Ascending aorta (tissue), 2 donors: ENCODE data around the gene DEGS2. TPM values are rescaled to one million over a fixed set of nuclear protein-coding genes. Genes with fewer than 3 reads are reported as not detected.

Experiments used
- DNase-seq, 2 donors: peaks; one replicate each; pipeline ENCODE4 v3.0.0-alpha.2; 2019; ENCODE audit warnings: low spot score in 2 of 2
- H3K27ac ChIP-seq, 2 donors: fragments of 200-600 bp; sonication (generic); one replicate each; pipeline ENCODE4 v1.5.1; 2016 to 2017; ENCODE audit warnings: mild to moderate bottlenecking in 1 of 2
- H3K27me3 ChIP-seq: fragments of 200-600 bp; sonication (generic); one replicate; pipeline ENCODE4 v1.5.1; 2017
- H3K36me3 ChIP-seq, 2 donors: fragments of 200-600 bp; sonication (generic); one replicate each; pipeline ENCODE4 v1.5.1; 2016
- H3K4me1 ChIP-seq, 2 donors: fragments of 200-600 bp; sonication (generic); one replicate each; pipeline ENCODE4 v1.5.1; 2016 to 2017; ENCODE audit warnings: mild to moderate bottlenecking in 1 of 2
- H3K4me3 ChIP-seq, 2 donors: fragments of 200-600 bp; sonication (generic); one replicate each; pipeline ENCODE4 v1.5.1; 2016 to 2017; ENCODE audit warnings: mild to moderate bottlenecking in 1 of 2
- H3K9me3 ChIP-seq, 2 donors: fragments of 200-600 bp; sonication (generic); one replicate each; pipeline ENCODE4 v1.5.1; 2016
- CTCF ChIP-seq, 3 experiments: fragments of 200-600 bp in 2 of 3; fragments of 450-650 bp in 1 of 3; sonication (generic) in 2 of 3; IDR thresholded peaks; one replicate each; pipeline ENCODE4 v1.5.1; 2016 to 2019; ENCODE audit warnings: antibody characterized with exemption in 3 of 3, mild to moderate bottlenecking in 1 of 3, moderate library complexity in 1 of 3
- intact Hi-C: fragments of 100-400 bp; cut with DNase I; formaldehyde crosslinking; loops from one replicate; pipeline ENCODE4 v1.15.1; 2023
- total RNA-seq: library from RNA; depleted of rRNA; stranded (reverse); fragments of >200 nt; gene quantifications from one replicate; pipeline ENCODE4 v1.1.0, GENCODE V29; 2016

DEGS2 gene
- total RNA-seq, 1 donor from 2014 or later, result 1.6 TPM

- intact Hi-C loops, result no loop called here
- DNase-seq, result no peak
Observed at GRCh38 chr14:100119251-100119650, 40.2 kb downstream of the DEGS2 start.

GRCh38 chr14:100118396-100119011, 40.9 kb downstream of the DEGS2 start:
- no peaks in the 10 kb centered on the region for H3K4me1 ChIP-seq

More at GRCh38 chr14:100119251-100119650, 40.2 kb downstream of the DEGS2 start:
- no peaks in the 10 kb centered on the region for H3K4me1 ChIP-seq
- H3K27me3 ChIP-seq, result no peaks in the 10 kb centered on the region
- no peak for TF ChIP-seq CTCF (IDR thresholded peaks at IDR 0.05)
- no peak overlapping the region for H3K4me3 ChIP-seq
- H3K9me3 ChIP-seq, result no peaks in the 10 kb centered on the region
- H3K27ac ChIP-seq, result no peak overlapping the region
- peaks cover 0 to 6% of the 10 kb centered on the region in 2 donors for H3K36me3 ChIP-seq

GRCh38 chr14:100117633-100118395, 41.6 kb downstream of the DEGS2 start:
- H3K4me3 ChIP-seq, result no peak overlapping the region
- H3K9me3 ChIP-seq, result no peaks in the 10 kb centered on the region
- H3K27ac ChIP-seq, result no peak overlapping the region
- TF ChIP-seq CTCF (IDR thresholded peaks at IDR 0.05), result no peak
- intact Hi-C loops, result no loop called here
- no peaks in the 10 kb centered on the region for H3K36me3 ChIP-seq
- H3K27me3 ChIP-seq, result no peaks in the 10 kb centered on the region
- no peak for DNase-seq
- H3K4me1 ChIP-seq, result no peaks in the 10 kb centered on the region

More at GRCh38 chr14:100118396-100119011, 40.9 kb downstream of the DEGS2 start:
- H3K4me3 ChIP-seq, result no peak overlapping the region
- no peak for TF ChIP-seq CTCF (IDR thresholded peaks at IDR 0.05)
- peaks cover 0 to 2% of the 10 kb centered on the region in 2 donors for H3K36me3 ChIP-seq
- H3K9me3 ChIP-seq, result no peaks in the 10 kb centered on the region
- H3K27ac ChIP-seq, result no peak overlapping the region
- intact Hi-C loops, result no loop called here
- DNase-seq, result no peak
- no peaks in the 10 kb centered on the region for H3K27me3 ChIP-seq

- H3K9me3 ChIP-seq, result no peaks in the 10 kb centered on the region
- no peaks in the 10 kb centered on the region for H3K27me3 ChIP-seq
- peaks cover 0 to 3% of the 10 kb centered on the region in 2 donors for H3K4me1 ChIP-seq
- DNase-seq, result no peak
- no peak overlapping the region for H3K27ac ChIP-seq
- no peak for TF ChIP-seq CTCF (IDR thresholded peaks at IDR 0.05)
- no peak overlapping the region for H3K4me3 ChIP-seq
- intact Hi-C loops, result no loop called here
- no peaks in the 10 kb centered on the region for H3K36me3 ChIP-seq
Observed at GRCh38 chr14:100117026-100117425, 42.4 kb downstream of the DEGS2 start.

GRCh38 chr14:100116134-100116533, 43.3 kb downstream of the DEGS2 start:
- peaks cover 0 to 3% of the 10 kb centered on the region in 2 donors for H3K4me1 ChIP-seq
- H3K4me3 ChIP-seq, result no peak overlapping the region
- no peaks in the 10 kb centered on the region for H3K9me3 ChIP-seq
- no peaks in the 10 kb centered on the region for H3K27me3 ChIP-seq
- TF ChIP-seq CTCF (IDR thresholded peaks at IDR 0.05), result no peak
- DNase-seq, result no peak
- no peaks in the 10 kb centered on the region for H3K36me3 ChIP-seq
- intact Hi-C loops, result no loop called here
- no peak overlapping the region for H3K27ac ChIP-seq
